Astrocyte (in vitro differentiated cells and primary cell): Measurements from ENCODE around the gene APBB2.

Source experiments
- EZH2 ChIP-seq: IDR thresholded peaks from 2 replicates; pipeline ENCODE4 v1.6.1; 2012; ENCODE audit warnings: mild to moderate bottlenecking, low read length, inconsistent platforms; ENCODE audit not compliant: insufficient read depth
- TF ChIP-seq, protein P1 (sequence below): IDR thresholded peaks from 2 replicates; pipeline ENCODE4 v1.5.1; 2011; ENCODE audit warnings: low read depth, mild to moderate bottlenecking, inconsistent platforms, low read length, moderate library complexity; ENCODE audit not compliant: insufficient read depth

DNA sequence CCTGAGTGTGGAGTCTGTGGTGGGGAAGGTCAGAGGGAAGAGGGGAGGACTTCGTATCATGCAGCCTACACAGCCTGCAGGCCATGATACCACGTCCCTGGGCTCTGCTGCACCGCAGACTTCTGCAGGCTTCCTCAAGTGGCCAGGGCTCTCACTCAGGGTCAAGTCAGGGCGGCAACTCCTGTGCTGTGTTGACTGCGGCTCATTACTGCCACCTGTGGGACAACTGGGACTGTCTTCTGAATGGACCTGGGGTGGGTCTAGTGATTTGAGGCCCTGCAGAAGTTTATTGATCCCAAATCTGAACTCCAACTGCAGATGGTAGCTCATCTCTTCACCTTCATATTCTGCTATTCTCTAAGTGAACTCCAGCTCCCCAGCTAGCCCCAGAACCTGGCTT, 297.5 kb downstream of the APBB2 start:
- TF ChIP-seq, protein P1, sequence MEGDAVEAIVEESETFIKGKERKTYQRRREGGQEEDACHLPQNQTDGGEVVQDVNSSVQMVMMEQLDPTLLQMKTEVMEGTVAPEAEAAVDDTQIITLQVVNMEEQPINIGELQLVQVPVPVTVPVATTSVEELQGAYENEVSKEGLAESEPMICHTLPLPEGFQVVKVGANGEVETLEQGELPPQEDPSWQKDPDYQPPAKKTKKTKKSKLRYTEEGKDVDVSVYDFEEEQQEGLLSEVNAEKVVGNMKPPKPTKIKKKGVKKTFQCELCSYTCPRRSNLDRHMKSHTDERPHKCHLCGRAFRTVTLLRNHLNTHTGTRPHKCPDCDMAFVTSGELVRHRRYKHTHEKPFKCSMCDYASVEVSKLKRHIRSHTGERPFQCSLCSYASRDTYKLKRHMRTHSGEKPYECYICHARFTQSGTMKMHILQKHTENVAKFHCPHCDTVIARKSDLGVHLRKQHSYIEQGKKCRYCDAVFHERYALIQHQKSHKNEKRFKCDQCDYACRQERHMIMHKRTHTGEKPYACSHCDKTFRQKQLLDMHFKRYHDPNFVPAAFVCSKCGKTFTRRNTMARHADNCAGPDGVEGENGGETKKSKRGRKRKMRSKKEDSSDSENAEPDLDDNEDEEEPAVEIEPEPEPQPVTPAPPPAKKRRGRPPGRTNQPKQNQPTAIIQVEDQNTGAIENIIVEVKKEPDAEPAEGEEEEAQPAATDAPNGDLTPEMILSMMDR, result peak; percentile 16
- no peak for TF ChIP-seq EZH2
